GM19397 (cell line): ENCODE measurements around the gene SIDT1.

Experiments
- ATAC-seq: cut with Tn5 transposase; IDR thresholded peaks from one replicate; pipeline ENCODE4 v1.9.1; 2021; ENCODE audit warnings: mild to moderate bottlenecking, moderate library complexity; ENCODE audit not compliant: unreplicated experiment

The SIDT1 gene

DNA sequence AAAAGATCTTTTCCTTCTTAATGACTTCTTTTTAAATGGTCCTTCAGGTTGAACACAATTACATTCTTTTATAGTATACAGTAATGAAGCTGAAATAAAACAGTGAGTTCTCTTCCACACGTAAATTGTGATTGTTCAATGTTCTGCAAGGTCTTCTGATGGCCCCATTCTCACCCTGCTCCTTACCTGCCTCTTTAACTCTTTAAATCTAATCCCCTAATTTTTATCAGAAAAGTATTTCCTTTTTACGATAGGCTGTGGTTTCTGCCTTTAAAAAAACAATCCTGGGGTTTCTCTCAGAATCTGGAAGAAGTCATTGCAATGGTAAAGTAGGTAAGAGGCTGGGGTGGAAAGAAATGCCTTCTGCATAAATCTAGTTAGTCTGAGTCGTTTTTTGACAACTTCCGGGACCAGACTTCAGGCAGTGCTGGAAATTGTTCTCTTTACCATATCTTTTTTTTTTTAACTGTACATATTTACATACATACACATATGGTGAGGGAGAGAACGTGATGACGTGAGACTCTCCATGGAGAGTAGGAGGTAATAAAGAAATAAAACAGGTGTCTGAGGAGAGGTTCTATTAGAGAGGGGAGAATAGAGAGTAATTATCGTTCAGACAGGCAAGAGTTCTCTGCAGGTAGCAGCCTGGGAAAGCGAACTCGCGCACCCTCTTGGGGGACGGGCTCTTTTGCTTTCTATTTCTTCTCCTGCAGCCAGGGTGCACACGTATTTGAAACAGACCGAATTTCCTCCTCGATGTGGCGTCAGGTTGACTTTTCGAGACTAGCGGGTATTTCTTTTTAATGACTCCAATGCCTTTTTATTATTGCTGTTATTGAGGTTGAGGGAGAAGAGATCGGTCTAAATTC lies at the start of gene SIDT1:
TSS of gene SIDT1 (plus strand) at position 730 of the 872 bp plus-strand sequence. CDS start 467 bp downstream, outside the sequence.
- peak; percentile 69 for ATAC-seq

- ATAC-seq, result no peak
These were observed 47.2 kb upstream of the SIDT1 start for GRCh38 chr3:113485161-113485609.

DNA sequence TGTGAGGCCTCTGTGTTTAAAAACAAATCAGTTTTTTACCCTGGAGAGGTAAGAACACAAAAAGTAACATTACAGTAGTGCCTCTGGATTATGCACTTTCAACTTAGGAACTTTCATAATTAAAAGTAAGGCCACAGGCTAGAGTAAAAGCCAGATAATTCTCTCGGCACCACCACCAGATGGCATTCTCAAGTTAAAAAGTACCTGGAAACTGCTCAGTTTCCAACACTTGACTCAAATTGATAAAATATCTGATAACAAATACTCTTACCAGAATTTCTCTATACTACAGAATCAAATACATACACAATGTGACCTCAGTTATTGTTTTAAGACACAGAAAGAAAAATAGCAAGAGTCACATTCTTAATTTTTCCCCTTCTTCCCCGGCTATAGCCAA lies 37.3 kb upstream of the SIDT1 start:
- no peak for ATAC-seq

DNA sequence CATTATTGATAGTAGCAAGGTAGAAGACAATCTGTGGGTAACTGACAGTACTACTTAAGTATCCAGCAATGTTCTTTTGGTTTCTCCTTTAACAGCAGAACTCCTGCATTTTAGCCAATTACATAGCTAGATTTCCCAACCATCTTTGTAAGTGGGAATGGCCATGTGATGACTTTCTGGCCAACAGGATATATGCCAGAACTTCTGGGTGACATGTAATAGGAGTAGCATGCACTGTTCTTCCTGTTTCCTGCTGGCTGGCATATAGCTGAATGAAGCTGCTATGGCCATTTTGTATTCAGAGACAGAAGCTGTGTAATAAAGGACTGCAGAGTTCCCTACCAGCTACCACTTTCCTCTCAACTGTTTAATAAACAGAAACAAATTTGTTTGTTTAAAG lies 35.4 kb upstream of the SIDT1 start:
- no peak for ATAC-seq

GRCh38 chr3:113498221-113499005 lies 33.9 kb upstream of the SIDT1 start:
- ATAC-seq, result no peak

DNA sequence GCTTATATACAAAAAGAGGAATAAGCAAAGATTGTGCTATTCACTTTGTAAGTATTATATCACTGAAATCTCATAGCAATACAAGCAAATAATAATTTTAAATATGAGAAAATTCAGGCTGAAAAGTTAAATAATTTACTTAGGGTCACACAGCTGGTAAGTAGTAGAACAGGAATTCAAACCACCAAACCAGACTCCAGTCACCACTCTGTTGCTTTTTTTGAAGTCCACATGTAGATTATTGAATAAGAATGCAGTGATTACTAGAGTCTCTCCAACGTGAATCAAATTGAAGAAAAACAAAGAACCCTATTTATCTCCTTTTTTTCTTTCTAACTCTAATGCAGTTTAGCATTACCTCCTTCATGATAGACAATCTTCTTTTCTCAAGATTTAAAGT lies 33.3 kb upstream of the SIDT1 start:
- no peak for ATAC-seq

- no peak for ATAC-seq
These were observed 30.8 kb upstream of the SIDT1 start for GRCh38 chr3:113501597-113501996.

- no peak for ATAC-seq
These were observed 26.5 kb upstream of the SIDT1 start for GRCh38 chr3:113505867-113506266.

DNA sequence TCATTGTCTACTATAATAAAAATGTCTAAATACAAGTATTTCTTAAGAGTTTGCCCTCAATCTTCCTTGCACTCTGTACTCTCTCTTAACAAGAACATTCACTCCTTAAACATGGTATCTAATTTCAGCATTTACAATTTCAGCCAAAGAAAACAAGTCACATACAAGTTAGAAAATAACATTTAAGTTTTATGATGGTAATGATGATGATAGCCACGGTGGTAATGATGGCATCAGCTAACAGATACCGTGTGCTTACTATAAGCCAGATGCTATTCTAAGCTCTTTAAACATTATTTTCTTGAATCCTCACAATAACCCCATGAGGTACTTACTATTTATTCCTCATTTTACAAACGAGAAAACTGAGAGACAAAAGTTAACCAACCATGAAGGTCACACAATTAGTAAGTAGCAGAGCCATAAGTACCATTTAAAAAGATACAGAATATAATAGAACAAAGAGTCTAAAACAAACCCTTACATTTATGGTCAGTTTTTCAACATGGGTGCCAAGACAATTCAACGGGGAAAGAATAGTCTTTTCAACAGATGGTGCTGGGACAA lies 24.8 kb upstream of the SIDT1 start:
- ATAC-seq, result no peak

GRCh38 chr3:113508966-113509365 lies 23.4 kb upstream of the SIDT1 start:
- ATAC-seq, result no peak

- ATAC-seq, result no peak
These were observed 18.0 kb upstream of the SIDT1 start for GRCh38 chr3:113514265-113514769.

DNA sequence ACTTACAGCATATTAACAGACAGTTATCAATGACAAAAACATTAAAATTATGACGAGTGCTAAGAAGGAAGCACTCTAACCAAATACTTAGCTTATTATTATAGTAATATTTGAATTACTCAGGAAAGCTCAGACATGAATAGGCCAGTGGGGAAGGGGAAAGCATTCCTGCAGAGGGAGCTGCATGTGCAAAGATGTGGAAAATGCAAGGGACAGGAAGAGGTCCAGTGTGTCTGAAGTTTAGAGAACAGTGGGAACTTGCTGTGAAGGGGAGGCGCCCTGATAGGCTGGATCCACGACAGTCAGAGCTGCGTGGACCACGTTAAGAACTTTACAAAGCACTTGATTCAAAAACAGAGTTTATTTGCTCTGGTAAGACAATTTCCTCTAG lies 16.2 kb upstream of the SIDT1 start:
- ATAC-seq, result no peak

DNA sequence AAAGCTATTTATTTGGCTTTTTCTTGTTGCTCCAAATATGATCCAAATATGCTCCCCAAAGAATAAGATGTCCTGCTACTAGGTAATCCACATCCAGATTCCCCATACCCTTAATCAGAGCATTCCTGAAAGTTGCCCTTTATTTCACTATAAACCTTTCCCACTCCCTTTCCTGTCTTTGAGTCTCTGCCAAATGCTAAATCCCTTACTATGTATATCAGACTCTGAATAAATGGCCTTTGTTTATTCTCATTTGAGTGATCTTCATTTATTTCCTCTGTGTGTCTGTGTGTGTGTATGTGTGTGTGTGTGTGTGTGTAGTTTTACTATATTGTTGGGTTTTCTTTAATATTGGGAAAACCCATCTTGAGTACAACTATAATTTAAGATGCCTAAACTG lies 10.4 kb upstream of the SIDT1 start:
- no peak for ATAC-seq

- no peak for ATAC-seq
These were observed 9.1 kb upstream of the SIDT1 start for GRCh38 chr3:113523241-113523640.

DNA sequence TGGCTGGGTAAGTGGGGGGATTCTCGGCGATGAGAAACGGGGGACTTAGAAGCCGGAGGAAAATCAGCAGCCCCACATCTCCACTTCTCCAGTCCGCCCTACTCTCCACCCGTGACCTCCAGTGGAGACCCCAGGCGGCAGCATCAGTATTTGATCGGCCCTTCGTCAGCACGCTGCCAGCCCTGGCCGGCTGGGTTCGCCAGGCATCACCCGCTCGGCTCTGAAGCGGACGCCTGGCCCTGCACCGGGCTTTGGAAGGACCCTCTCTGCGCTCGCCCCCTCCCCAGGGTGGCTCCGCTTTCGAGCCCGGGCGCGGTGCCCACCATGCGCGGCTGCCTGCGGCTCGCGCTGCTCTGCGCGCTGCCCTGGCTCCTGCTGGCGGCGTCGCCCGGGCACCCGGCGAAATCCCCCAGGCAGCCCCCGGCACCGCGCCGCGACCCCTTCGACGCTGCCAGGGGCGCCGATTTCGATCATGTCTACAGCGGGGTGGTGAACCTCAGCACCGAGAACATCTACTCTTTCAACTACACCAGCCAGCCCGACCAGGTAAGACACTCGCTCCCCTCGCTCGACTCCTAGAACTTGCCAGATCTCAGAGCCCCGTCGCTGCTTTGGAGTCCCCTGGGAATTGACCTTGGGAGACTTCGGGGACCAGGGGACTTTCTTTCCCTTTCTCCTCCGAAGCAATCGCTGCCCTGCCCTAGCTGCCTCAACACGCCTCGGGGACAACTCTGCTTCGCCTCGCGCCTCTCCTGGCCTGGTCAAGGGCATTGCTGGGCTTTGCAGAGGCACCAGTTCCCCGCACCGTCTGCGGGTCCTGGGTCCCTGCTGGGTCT lies 561 bp downstream of the SIDT1 start:
- peak; percentile 44 for ATAC-seq

GRCh38 chr3:113533534-113533892 lies 1.2 kb downstream of the SIDT1 start:
- peak; percentile 29 for ATAC-seq

- ATAC-seq, result no peak
These were observed 2.0 kb downstream of the SIDT1 start for GRCh38 chr3:113534365-113534764.

DNA sequence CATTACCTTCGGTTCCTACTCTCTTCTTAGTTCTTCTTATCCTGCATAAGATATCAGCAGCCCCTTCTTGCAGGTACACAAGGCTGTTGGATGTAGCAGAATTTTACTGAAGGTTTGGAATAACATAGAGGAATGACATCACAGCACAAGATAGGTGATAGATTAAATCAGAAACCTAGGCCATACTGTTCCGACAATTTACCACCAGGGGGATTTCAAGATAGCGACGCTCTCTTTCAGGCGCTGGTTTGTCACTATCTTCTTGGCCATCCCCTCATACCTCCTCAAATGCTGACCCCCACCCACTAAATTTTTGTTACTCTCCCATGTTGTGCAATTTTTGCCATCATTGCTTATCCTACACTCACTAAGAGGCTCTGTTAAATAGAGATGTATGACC lies 3.5 kb downstream of the SIDT1 start:
- ATAC-seq, result no peak

DNA sequence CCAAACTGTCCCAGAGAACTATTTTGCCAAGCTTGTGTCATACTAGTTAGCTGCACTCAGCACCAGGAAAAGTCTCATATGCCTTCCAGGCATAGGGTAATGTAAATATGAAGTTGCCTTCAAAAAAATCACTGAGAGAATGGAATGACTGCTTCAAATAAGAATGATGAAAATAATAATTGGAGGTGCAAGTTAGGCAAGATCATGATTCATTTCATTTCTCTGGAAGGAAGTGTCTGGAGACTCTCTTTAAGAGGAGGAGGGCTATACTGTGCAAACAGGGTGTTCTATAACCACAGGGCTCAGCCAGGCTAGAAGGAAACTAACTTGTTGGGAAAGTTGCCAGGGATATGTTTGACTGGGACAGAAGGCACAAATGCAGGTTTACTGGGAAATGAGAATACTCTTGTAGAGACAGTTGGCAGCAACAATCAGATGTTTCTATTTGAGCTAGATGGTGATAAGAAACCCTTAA lies 4.3 kb downstream of the SIDT1 start:
- no peak for ATAC-seq

GRCh38 chr3:113537155-113537554 lies 4.8 kb downstream of the SIDT1 start:
- no peak for ATAC-seq
